Measurements from ENCODE around the gene STAP1. TPM values are rescaled to one million over a fixed set of nuclear protein-coding genes. Genes with fewer than 3 reads are reported as not detected.
A peak's percentile ranks its signal among the peaks of the same experiment; 100 is the strongest.

STAP1 gene
- total RNA-seq, 2 experiments from 2014 or later: 88.4 to 111 TPM

- ChIA-PET CTCF (ENCODE audit: unreplicated experiment) (interaction anchor here (1.2 to 1.3 kb wide), 2 partner anchors 22 to 29 kb away, joined by 3 to 4 read pairs; no protein-coding TSS in a partner anchor), POLR2A (interaction anchor here (0.5 to 2.7 kb wide), 11 partner anchors 9 to 126 kb away, joined by 3 to 30 read pairs (median 5); partner anchors contain the start of genes CENPC and STAP1)
- intact Hi-C loops (cut with micrococcal nuclease; ENCODE audit: unreplicated experiment): loop anchor here (1.0 kb wide), 2 partner anchors 17 to 125 kb away; partner anchors contain the start of gene STAP1
- peak; percentile 90 for DNase-seq (ENCODE audit: low spot score)
- Histone ChIP-seq H3K27ac (ENCODE audit: low read depth, low read length, poor library complexity, severe bottlenecking) (peak overlapping the region; percentile 99), H3K9me3 (ENCODE audit: low read length) (0 out of 2 replicates have a peak, but pooled peaks cover 6% of the 10 kb centered on the region), H3K4me1 (ENCODE audit: insufficient read depth, low read length, poor library complexity, severe bottlenecking) (peaks cover 66% of the 10 kb centered on the region), H4K20me1 (ENCODE audit: insufficient read depth, low read length) (no peaks in the 10 kb centered on the region), H3K4me3 (ENCODE audit: low read depth, low read length, poor library complexity, severe bottlenecking) (peak overlapping the region; percentile 61), H2AFZ (ENCODE audit: low read length) (peak overlapping the region; percentile 81), H3K4me2 (ENCODE audit: low read length) (peak overlapping the region; percentile 85), H3K79me2 (ENCODE audit: insufficient read depth, low read depth, low read length) (peaks cover 63% of the 10 kb centered on the region; the same call in 1 of the 2 replicates), H3K9me2 (ENCODE audit: insufficient read depth, low read length) (no peaks in the 10 kb centered on the region), H3K36me3 (ENCODE audit: insufficient read depth, low read length) (peaks cover 68% of the 10 kb centered on the region)
- BruUV-seq (replicated peaks): TSS peak; percentile 26
- TF ChIP-seq EZH2phosphoT487 (IDR thresholded peaks at IDR 0.05; ENCODE audit: borderline replicate concordance, low read depth, low read length) (no peak), CTCF (conservative IDR thresholded peaks at IDR 0.05; ENCODE audit: low read length) (no peak)
These were observed 16.9 kb downstream of the STAP1 start for GRCh38 chr4:67575232-67576058.

GRCh38 chr4:67576059-67576466 is 17.5 kb downstream of the STAP1 start:
- TF ChIP-seq EZH2phosphoT487 (IDR thresholded peaks at IDR 0.05; ENCODE audit: borderline replicate concordance, low read depth, low read length): no peak
- no peak for TF ChIP-seq CTCF (conservative IDR thresholded peaks at IDR 0.05; ENCODE audit: low read length)
- ChIA-PET POLR2A (interaction anchor here (0.9 to 2.6 kb wide), 12 partner anchors 8 to 125 kb away, joined by 3 to 30 read pairs (median 6); partner anchors contain the start of genes CENPC and STAP1), CTCF (ENCODE audit: unreplicated experiment) (interaction anchor here (1.2 to 1.3 kb wide), 2 partner anchors 22 to 30 kb away, joined by 3 to 4 read pairs; no protein-coding TSS in a partner anchor)
- Histone ChIP-seq H3K4me2 (ENCODE audit: low read length) (peak overlapping the region; percentile 85), H2AFZ (ENCODE audit: low read length) (peak overlapping the region; percentile 81), H3K79me2 (ENCODE audit: insufficient read depth, low read depth, low read length) (peaks cover 57% of the 10 kb centered on the region; the same call in 1 of the 2 replicates), H3K36me3 (ENCODE audit: insufficient read depth, low read length) (peaks cover 69% of the 10 kb centered on the region), H3K9me3 (ENCODE audit: low read length) (0 out of 2 replicates have a peak, but pooled peaks cover 6% of the 10 kb centered on the region), H3K9me2 (ENCODE audit: insufficient read depth, low read length) (no peaks in the 10 kb centered on the region), H3K27ac (ENCODE audit: low read depth, low read length, poor library complexity, severe bottlenecking) (peak overlapping the region; percentile 99), H3K4me3 (ENCODE audit: low read depth, low read length, poor library complexity, severe bottlenecking) (peak overlapping the region; percentile 61), H4K20me1 (ENCODE audit: insufficient read depth, low read length) (no peaks in the 10 kb centered on the region), H3K4me1 (ENCODE audit: insufficient read depth, low read length, poor library complexity, severe bottlenecking) (peaks cover 72% of the 10 kb centered on the region)
- intact Hi-C loops (cut with micrococcal nuclease; ENCODE audit: unreplicated experiment): no loop called here
- BruUV-seq (replicated peaks): TSS peak; percentile 83
- peak; percentile 51 for DNase-seq (ENCODE audit: low spot score)
